Esophagus muscularis mucosa (tissue), 4 donors: ENCODE data around the gene PYHIN1. TPM values are rescaled to one million over a fixed set of nuclear protein-coding genes. Genes with fewer than 3 reads are reported as not detected.

ENCODE experiments used
- DNase-seq: peaks from one replicate; pipeline ENCODE4 v3.0.0-alpha.2; 2017; ENCODE audit errors: extremely low spot score
- H3K27ac ChIP-seq, 4 donors: fragments of 200-600 bp; sonication (generic); replicated peaks in 1 of 4; 1 replicate in 3 of 4; 2 replicates in 1 of 4; pipeline ENCODE4 v1.5.1; 2016 to 2019; ENCODE audit warnings: mild to moderate bottlenecking in 1 of 4
- H3K27me3 ChIP-seq, 4 donors: fragments of 200-600 bp; sonication (generic); one replicate each; pipeline versions ENCODE4 v1.5.1 to v1.6.0; 2016 to 2019
- H3K36me3 ChIP-seq, 4 donors: fragments of 200-600 bp; sonication (generic); one replicate each; pipeline ENCODE4 v1.5.1; 2016 to 2019
- H3K4me1 ChIP-seq, 4 donors: fragments of 200-600 bp; sonication (generic); one replicate each; pipeline ENCODE4 v1.5.1; 2016 to 2019
- H3K4me3 ChIP-seq, 4 donors: fragments of 200-600 bp; sonication (generic); 1 replicate in 2 of 4; 2 replicates in 2 of 4; pipeline ENCODE4 v1.5.1; 2016 to 2019; ENCODE audit warnings: mild to moderate bottlenecking in 4 of 4, moderate library complexity in 1 of 4
- H3K9me3 ChIP-seq, 4 donors: fragments of 200-600 bp; sonication (generic); 1 replicate in 3 of 4; 2 replicates in 1 of 4; pipeline ENCODE4 v1.5.1; 2016 to 2019
- EP300 ChIP-seq: sonication (generic); formaldehyde crosslinking; IDR thresholded peaks from one replicate; pipeline ENCODE4 v1.6.1; 2017; ENCODE audit warnings: antibody characterized with exemption
- POLR2A ChIP-seq: fragments of 450-650 bp; IDR thresholded peaks from one replicate; pipeline ENCODE4 v1.6.1; 2017; ENCODE audit warnings: antibody characterized with exemption, moderate library complexity, mild to moderate bottlenecking, low read depth
- POLR2AphosphoS5 ChIP-seq, 2 donors: sonication (generic); formaldehyde crosslinking; IDR thresholded peaks; one replicate each; pipeline ENCODE4 v1.6.1; 2017; ENCODE audit warnings: antibody characterized with exemption in 2 of 2
- WGBS: methylation state at CpG from one replicate; pipeline ENCODE4 v1.1.5; 2018; 5-methylcytosine and 5-hydroxymethylcytosine counted together
- intact Hi-C: fragments of 100-400 bp; cut with DNase I; formaldehyde crosslinking; loops from one replicate; pipeline ENCODE4 v1.15.1; 2023
- total RNA-seq, 4 donors: library from RNA; depleted of rRNA; stranded (reverse); fragments of >200 nt; gene quantifications; one replicate each; pipeline versions ENCODE4 v1.1.0 to v1.2.1, GENCODE V29; 2016
- TF ChIP-seq, protein P1 (sequence below), 3 experiments: fragments of 200-600 bp in 2 of 3; fragments of 450-650 bp in 1 of 3; sonication (generic) in 2 of 3; IDR thresholded peaks; one replicate each; pipeline ENCODE4 v1.5.1; 2017 to 2019; ENCODE audit warnings: antibody characterized with exemption in 3 of 3, mild to moderate bottlenecking in 2 of 3, moderate library complexity in 1 of 3

The PYHIN1 gene
- total RNA-seq, 4 donors from 2014 or later = 1.2 to 1.3 TPM; not detected in 2

DNA sequence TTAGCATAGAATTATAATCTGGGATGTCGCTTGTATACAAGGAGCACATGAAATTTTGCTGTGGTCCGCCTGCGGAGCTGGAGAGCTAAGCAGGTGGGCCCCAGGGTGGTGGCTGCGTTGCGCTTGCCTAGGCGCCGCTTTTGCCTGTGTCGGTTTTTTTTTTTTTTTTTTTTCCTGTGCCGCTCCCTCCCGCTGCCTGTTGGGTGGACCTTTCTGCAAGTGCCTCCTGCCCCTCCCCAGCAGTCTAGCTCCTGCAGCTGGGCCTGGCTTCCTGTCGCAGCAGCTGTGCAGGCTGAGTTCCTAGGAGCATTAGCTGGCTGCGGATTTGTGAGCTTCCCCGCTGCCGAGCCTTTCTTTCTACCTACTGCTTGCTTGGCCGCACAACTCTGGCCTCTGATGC, 20.6 kb downstream of the PYHIN1 start:
- Histone ChIP-seq H3K4me3 (no peak overlapping the region), H3K27ac (no peak overlapping the region), H3K36me3 (no peaks in the 10 kb centered on the region), H3K9me3 (peaks cover 0 to 4% (median 0%) of the 10 kb centered on the region in 4 donors), H3K27me3 (no peaks in the 10 kb centered on the region), H3K4me1 (no peaks in the 10 kb centered on the region)
- TF ChIP-seq, protein P1, sequence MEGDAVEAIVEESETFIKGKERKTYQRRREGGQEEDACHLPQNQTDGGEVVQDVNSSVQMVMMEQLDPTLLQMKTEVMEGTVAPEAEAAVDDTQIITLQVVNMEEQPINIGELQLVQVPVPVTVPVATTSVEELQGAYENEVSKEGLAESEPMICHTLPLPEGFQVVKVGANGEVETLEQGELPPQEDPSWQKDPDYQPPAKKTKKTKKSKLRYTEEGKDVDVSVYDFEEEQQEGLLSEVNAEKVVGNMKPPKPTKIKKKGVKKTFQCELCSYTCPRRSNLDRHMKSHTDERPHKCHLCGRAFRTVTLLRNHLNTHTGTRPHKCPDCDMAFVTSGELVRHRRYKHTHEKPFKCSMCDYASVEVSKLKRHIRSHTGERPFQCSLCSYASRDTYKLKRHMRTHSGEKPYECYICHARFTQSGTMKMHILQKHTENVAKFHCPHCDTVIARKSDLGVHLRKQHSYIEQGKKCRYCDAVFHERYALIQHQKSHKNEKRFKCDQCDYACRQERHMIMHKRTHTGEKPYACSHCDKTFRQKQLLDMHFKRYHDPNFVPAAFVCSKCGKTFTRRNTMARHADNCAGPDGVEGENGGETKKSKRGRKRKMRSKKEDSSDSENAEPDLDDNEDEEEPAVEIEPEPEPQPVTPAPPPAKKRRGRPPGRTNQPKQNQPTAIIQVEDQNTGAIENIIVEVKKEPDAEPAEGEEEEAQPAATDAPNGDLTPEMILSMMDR (IDR thresholded peaks at IDR 0.05) = no peak
- TF ChIP-seq POLR2A (no peak), POLR2AphosphoS5 (IDR thresholded peaks at IDR 0.05) (no peak), EP300 (no peak)
- intact Hi-C loops = no loop called here
- no peak for DNase-seq
- 91% methylated on average over 15 of the region's 15 CpGs for WGBS

DNA sequence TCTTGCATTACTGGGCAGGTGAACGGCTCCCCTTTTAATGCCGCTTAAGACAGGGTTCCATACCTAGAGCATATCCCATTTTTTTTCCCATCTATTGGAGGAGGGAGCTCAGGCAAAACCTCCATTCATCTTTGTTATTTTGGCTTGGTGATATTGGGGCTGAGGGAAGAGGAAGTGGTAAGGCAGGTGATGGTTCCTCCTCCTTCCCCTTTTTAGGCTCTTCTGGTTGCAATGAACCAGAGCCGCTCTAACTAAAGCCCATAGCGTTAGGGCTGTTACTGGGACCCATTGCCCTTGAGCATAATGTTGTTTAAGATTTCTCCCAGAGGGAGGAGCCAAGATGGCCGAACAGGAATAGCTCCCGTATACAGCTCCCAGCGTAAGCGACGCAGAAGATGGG, 21.1 kb downstream of the PYHIN1 start:
- Histone ChIP-seq H3K27me3 (no peaks in the 10 kb centered on the region), H3K9me3 (peaks cover 0 to 4% (median 0%) of the 10 kb centered on the region in 4 donors), H3K4me1 (no peaks in the 10 kb centered on the region), H3K4me3 (no peak overlapping the region), H3K27ac (no peak overlapping the region), H3K36me3 (no peaks in the 10 kb centered on the region)
- TF ChIP-seq POLR2AphosphoS5 (IDR thresholded peaks at IDR 0.05) = no peak
- no peak for TF ChIP-seq POLR2A
- TF ChIP-seq, protein P1 (IDR thresholded peaks at IDR 0.05) = no peak
- TF ChIP-seq EP300 = no peak
- intact Hi-C loops = no loop called here
- 86% methylated on average over 9 of the region's 9 CpGs for WGBS
- DNase-seq = no peak

DNA sequence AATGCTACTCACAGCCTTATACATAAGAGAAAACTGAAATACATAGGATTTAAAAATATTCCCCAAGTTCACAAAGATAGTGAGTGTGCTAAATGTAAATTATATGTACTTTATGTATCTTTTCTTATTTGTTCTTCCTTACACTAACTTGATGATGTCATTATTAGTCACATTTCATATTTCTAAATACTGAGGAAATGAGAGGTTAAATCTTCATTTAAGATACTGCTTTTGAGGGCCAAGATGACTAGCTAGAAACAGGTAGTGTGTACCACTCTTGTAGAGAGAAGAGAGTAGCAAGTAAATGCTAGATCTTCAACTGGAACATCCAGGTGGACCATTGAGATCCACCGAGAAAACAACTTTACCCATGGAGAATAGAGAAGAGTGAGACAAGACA, 29.8 kb downstream of the PYHIN1 start:
- WGBS = 87% methylated on average over 1 of the region's 1 CpG
- intact Hi-C loops = no loop called here
- Histone ChIP-seq H3K27me3 (no peaks in the 10 kb centered on the region), H3K9me3 (peaks cover 0 to 3% (median 0%) of the 10 kb centered on the region in 4 donors), H3K4me1 (no peaks in the 10 kb centered on the region), H3K27ac (no peak overlapping the region), H3K4me3 (no peak overlapping the region), H3K36me3 (no peaks in the 10 kb centered on the region)
- TF ChIP-seq, protein P1 (IDR thresholded peaks at IDR 0.05) = no peak
- TF ChIP-seq EP300 = no peak
- no peak for TF ChIP-seq POLR2A
- no peak for TF ChIP-seq POLR2AphosphoS5 (IDR thresholded peaks at IDR 0.05)
- no peak for DNase-seq

DNA sequence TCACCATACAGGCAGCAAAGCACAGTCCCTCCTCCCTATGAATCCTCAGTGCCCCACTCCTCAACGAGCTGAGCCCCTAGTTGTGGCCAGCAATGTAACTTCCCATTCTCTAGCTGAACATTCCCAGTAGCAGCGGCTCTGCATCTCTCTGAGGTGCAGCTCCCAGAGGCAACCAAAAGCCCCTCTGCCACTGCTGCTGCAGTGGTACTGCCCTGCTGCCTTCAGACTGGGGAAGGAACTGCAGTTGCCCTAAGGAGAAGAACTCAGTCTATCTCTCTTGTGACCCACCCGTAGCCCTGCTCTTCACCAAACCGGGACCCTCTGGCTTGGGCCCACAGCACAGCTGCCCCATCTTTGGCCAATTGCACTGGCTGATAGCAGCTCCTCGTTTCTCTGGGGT, 31.6 kb downstream of the PYHIN1 start:
- whole genome bisulfite sequencing = 80% methylated on average over 4 of the region's 5 CpGs
- intact Hi-C loops = no loop called here
- H3K36me3 ChIP-seq = no peaks in the 10 kb centered on the region
- no peak overlapping the region for H3K27ac ChIP-seq
- no peak overlapping the region for H3K4me3 ChIP-seq
- DNase-seq = no peak
- H3K27me3 ChIP-seq = no peaks in the 10 kb centered on the region
- TF ChIP-seq POLR2AphosphoS5 (IDR thresholded peaks at IDR 0.05) (no peak), EP300 (no peak), POLR2A (no peak)
- TF ChIP-seq, protein P1 (IDR thresholded peaks at IDR 0.05) = no peak
- no peaks in the 10 kb centered on the region for H3K4me1 ChIP-seq
- peaks cover 0 to 7% (median 0%) of the 10 kb centered on the region in 4 donors for H3K9me3 ChIP-seq

DNA sequence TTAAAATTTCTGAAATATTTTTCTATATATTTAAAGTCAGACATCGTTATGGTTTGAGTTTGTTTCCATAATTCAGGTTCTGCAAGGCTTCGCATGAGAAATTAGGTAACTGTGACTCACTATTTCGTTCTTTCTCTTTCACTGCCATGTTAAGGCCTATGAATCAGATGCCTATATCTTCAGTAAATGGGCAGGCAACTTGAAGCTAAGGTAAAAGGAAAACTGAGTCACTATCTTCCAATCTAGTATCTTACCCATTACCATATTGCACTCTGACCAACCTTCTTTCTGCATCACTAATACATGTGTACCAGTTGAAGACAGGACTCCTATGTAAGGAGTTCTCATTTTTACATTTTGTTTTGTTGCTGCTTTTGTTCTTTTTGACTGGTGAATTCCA, 37.8 kb downstream of the PYHIN1 start:
- no peak for DNase-seq
- Histone ChIP-seq H3K27me3 (no peaks in the 10 kb centered on the region), H3K36me3 (no peaks in the 10 kb centered on the region), H3K27ac (no peak overlapping the region), H3K4me1 (no peaks in the 10 kb centered on the region), H3K9me3 (peaks cover 0 to 3% (median 0%) of the 10 kb centered on the region in 4 donors), H3K4me3 (no peak overlapping the region)
- TF ChIP-seq POLR2AphosphoS5 (IDR thresholded peaks at IDR 0.05) = no peak
- intact Hi-C loops = no loop called here
- 84% methylated on average over 3 of the region's 3 CpGs for WGBS
